NT2/D1 (cell line): ENCODE data around the gene CATSPERZ.

Source experiments
- SUZ12 ChIP-seq: IDR thresholded peaks from 2 replicates; pipeline ENCODE4 v1.6.1; 2011; ENCODE audit not compliant: insufficient read length, insufficient read depth; ENCODE audit errors: extremely low read depth
- ZNF274 ChIP-seq: IDR thresholded peaks from 2 replicates; pipeline ENCODE4 v1.6.1; 2011; ENCODE audit warnings: mild to moderate bottlenecking, low read depth, low read length

DNA sequence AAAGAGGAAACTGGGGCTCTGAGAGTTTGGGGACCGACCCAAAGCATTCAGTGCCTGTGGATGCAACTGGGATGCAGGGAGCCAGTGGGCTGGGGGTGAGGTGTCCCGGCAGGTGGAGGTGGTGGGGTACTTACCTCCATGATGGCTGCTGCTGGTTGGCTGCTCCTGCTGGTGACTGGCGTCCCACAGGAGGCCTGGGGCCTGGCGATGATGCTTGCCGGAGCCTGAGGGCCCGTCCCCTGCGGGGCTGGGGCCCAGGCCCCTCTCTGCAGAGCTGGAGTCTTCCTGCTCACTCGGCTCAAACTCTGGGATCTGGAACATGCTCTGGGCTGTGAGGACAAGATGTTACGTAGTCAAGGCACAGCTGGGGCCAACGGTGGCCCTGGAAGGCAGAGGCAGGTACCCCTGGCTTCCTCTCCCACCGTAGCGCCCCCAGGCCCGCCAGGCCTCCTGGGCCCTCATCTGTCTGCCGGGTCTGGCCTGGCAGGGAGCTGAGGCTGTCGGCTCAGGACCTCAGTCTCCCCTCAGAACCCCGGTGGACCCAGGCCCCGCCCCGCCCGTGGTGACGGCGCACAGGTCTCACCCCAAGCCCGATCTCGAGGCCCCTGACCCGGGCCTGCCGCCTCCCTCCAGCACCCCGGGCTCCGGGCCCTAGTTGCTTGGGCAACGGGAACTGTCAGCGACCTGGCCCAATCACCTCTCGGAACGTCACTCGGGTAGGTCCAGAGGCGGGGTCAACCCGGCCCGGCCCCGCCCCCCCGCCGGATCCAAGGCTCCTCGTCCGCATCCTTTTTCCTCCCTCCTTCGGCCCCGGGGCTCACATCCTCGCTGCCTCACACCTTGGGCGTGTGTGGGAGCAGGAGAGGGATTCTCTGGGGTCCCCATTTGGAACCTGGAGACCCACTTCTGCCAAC lies 15.9 kb upstream of the CATSPERZ start, which contains the start of gene BAD:
- TF ChIP-seq ZNF274 = no peak
- no peak for TF ChIP-seq SUZ12
